K562 (cell line): ENCODE data around the gene PGBD1. TPM values are rescaled to one million over a fixed set of nuclear protein-coding genes. Genes with fewer than 3 reads are reported as not detected.

ENCODE experiments used
- ATF7 ChIP-seq: fragments of 450-650 bp; IDR thresholded peaks from 2 replicates; pipeline ENCODE4 v1.7.1; 2014; ENCODE audit warnings: mild to moderate bottlenecking, moderate library complexity
- CBX5 ChIP-seq: IDR thresholded peaks from 2 replicates; pipeline ENCODE4 v1.6.1; 2014; ENCODE audit warnings: low read depth, borderline replicate concordance
- DIDO1 ChIP-seq: fragments of 450-650 bp; IDR thresholded peaks from 2 replicates; pipeline ENCODE4 v1.6.1; 2016; ENCODE audit warnings: low read depth, missing biosample characterization, missing genetic modification characterization
- DNMT1 ChIP-seq: fragments of 450-650 bp; IDR thresholded peaks from 2 replicates; pipeline ENCODE4 v1.6.1; 2016; ENCODE audit warnings: antibody characterized with exemption, mild to moderate bottlenecking
- ELF4 ChIP-seq: fragments of 450-650 bp; formaldehyde crosslinking; IDR thresholded peaks from 2 replicates; pipeline ENCODE4 v1.4.0; 2022; ENCODE audit warnings: missing genetic modification characterization
- GATAD2B ChIP-seq: fragments of 450-650 bp; IDR thresholded peaks from 2 replicates; pipeline ENCODE4 v1.6.1; 2017; ENCODE audit warnings: mild to moderate bottlenecking, borderline replicate concordance
- GTF2A2 ChIP-seq: IDR thresholded peaks from 2 replicates; pipeline ENCODE4 v1.6.1; 2016; ENCODE audit warnings: mild to moderate bottlenecking, missing genetic modification characterization, missing compliant biosample characterization
- HDAC3 ChIP-seq: fragments of 450-650 bp; IDR thresholded peaks from 2 replicates; pipeline ENCODE4 v1.6.1; 2018; ENCODE audit warnings: borderline replicate concordance, mild to moderate bottlenecking, moderate library complexity; ENCODE audit not compliant: partially characterized antibody
- HDAC8 ChIP-seq: fragments of 450-650 bp; IDR thresholded peaks from 2 replicates; pipeline ENCODE4 v1.6.1; 2016; ENCODE audit warnings: mild to moderate bottlenecking, missing genetic modification characterization, moderate library complexity, missing compliant biosample characterization
- MCM7 ChIP-seq, 2 experiments: fragments of 450-650 bp; IDR thresholded peaks; 2 replicates each; pipeline ENCODE4 v1.6.1; 2016 to 2018
- MEF2D ChIP-seq: conservative IDR thresholded peaks from 2 replicates; pipeline ENCODE4 v1.6.1; 2016; ENCODE audit warnings: low read depth, missing genetic modification characterization, missing compliant biosample characterization
- NFIC ChIP-seq: fragments of 450-650 bp; IDR thresholded peaks from 2 replicates; pipeline ENCODE4 v1.6.1; 2017; ENCODE audit warnings: mild to moderate bottlenecking, inconsistent platforms
- NR2F6 ChIP-seq: fragments of 450-650 bp; formaldehyde crosslinking; IDR thresholded peaks from 2 replicates; pipeline ENCODE4 v1.4.0; 2020; ENCODE audit warnings: mild to moderate bottlenecking
- RBBP5 ChIP-seq: fragments of 200-600 bp; sonication (generic); IDR thresholded peaks from 2 replicates; pipeline ENCODE4 v1.6.1; 2012; ENCODE audit warnings: borderline replicate concordance, mild to moderate bottlenecking, low read length, control low read depth, inconsistent platforms; ENCODE audit not compliant: insufficient read depth, poor library complexity, severe bottlenecking
- RBM22 ChIP-seq: fragments of 200-400 bp; formaldehyde crosslinking; IDR thresholded peaks from 2 replicates; pipeline ENCODE4 v1.6.1; 2018; ENCODE audit warnings: low read length, low read depth; ENCODE audit not compliant: poor library complexity, severe bottlenecking
- RFX1 ChIP-seq: fragments of 450-650 bp; IDR thresholded peaks from 2 replicates; pipeline ENCODE4 v1.6.1; 2016; ENCODE audit warnings: mild to moderate bottlenecking, moderate library complexity
- RUNX1 ChIP-seq: sonication (generic); IDR thresholded peaks from 2 replicates; pipeline ENCODE4 v1.6.1; 2016; ENCODE audit warnings: antibody characterized with exemption, low read depth
- SIX5 ChIP-seq, 2 experiments: IDR thresholded peaks; 2 replicates each; pipeline ENCODE4 v1.6.1; 2011; ENCODE audit warnings: low read length in 2 of 2, borderline replicate concordance in 1 of 2, low read depth in 1 of 2, mild to moderate bottlenecking in 1 of 2, moderate library complexity in 1 of 2; ENCODE audit not compliant: insufficient read depth in 1 of 2
- TSC22D4 ChIP-seq: fragments of 450-650 bp; IDR thresholded peaks from 2 replicates; pipeline ENCODE4 v1.6.1; 2016; ENCODE audit warnings: missing genetic modification characterization, missing biosample characterization, control low read depth
- XRCC4 ChIP-seq: IDR thresholded peaks from one replicate; pipeline ENCODE4 v1.6.1; 2011; ENCODE audit not compliant: insufficient read depth, insufficient read length; ENCODE audit errors: extremely low read depth
- ZNF197 ChIP-seq: fragments of 200-800 bp; sonication (Bioruptor generic); IDR thresholded peaks from 2 replicates; pipeline ENCODE4 v1.6.1; 2016; ENCODE audit warnings: low read depth, missing genetic modification characterization, missing compliant biosample characterization
- ZNF584 ChIP-seq: fragments of 200-800 bp; sonication (Bioruptor generic); IDR thresholded peaks from 2 replicates; pipeline ENCODE4 v1.6.1; 2016; ENCODE audit warnings: low read depth, mild to moderate bottlenecking, missing genetic modification characterization, missing compliant biosample characterization
- polyA plus RNA-seq, 8 experiments: library from polyadenylated mRNA; depleted of rRNA in 4 of 8; stranded (reverse) in 5 of 8; unstranded in 3 of 8; fragments of >200 nt; fragmentation: Nextera tagmentation in 2 of 8; fragmentation: Illumina TruSeq in 1 of 8; extraction: Ambion mirVana in 2 of 8; extraction: Trizol in 1 of 8; gene quantifications; 2 replicates each; pipeline versions ENCODE4 v1.2.1 to v1.2.3, GENCODE V29; 2011 to 2014; ENCODE audit warnings: inconsistent platforms in 1 of 8, missing spikeins in 1 of 8
- total RNA-seq, 7 experiments: library from RNA; depleted of rRNA in 6 of 7; stranded (reverse); fragments of >200 nt in 6 of 7; fragmentation: Illumina TruSeq in 2 of 7; extraction: Trizol in 2 of 7; gene quantifications; 2 replicates each; pipeline versions ENCODE4 v1.2.1 to v1.2.3, GENCODE V29; 2011 to 2021; ENCODE audit warnings: low replicate concordance in 1 of 7
- TF ChIP-seq, protein P1 (sequence below), 2 experiments: fragments of 450-650 bp; conservative IDR thresholded peaks; 2 replicates each; pipeline ENCODE4 v1.6.1; 2017; ENCODE audit warnings: mild to moderate bottlenecking in 2 of 2, moderate library complexity in 2 of 2
- TF ChIP-seq, protein P2 (sequence below): sonication (generic); formaldehyde crosslinking; IDR thresholded peaks from 2 replicates; pipeline ENCODE4 v1.8.1; 2022; ENCODE audit warnings: missing genetic modification reagents
- TF ChIP-seq, protein P3 (sequence below): fragments of 250-450 bp; sonication (Bioruptor Pico); IDR thresholded peaks from 2 replicates; pipeline ENCODE4 v1.4.0; 2020; ENCODE audit warnings: borderline replicate concordance

The PGBD1 gene
- total and polyA plus RNA-seq, 9 of the 15 experiments (the other 6 are each of a cell fraction or from before 2014, with no cell fraction given): 3.3 to 9.0 (median 7.3) TPM

DNA sequence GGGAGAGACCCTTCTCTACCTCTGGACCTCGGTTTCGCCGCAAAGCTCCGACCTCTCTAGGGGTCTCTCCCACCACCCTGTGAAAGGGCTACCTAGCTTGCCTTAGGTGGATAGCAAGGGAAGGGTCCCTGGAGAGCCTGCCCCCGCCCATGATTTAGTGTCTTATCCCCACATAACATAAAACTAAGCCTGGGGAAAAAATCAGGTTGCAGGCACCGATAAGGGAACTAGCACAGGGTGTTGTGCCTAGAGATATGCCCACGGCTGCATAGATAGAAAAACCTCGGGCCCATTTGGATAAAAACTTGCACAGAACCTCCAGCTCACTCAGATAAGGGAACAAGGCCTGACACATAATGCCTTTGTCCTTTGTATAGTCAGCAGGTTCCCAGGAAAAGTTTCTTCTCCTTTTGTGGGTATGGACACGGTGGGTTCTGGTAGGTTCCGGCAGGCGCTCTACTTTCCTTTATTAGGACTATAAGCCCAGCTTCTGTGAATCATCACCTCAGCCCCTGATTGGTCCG lies 53.7 kb downstream of the PGBD1 start (continued):
- TF ChIP-seq GATAD2B (peak; percentile 97), ZNF197 (CRISPR knock-in tag) (peak; percentile 89), DIDO1 (tag) (peak; percentile 51; the same call in 1 of the 2 replicates), NR2F6 (CRISPR knock-in tag) (no peak), RBM22 (no peak), MEF2D (peak; percentile 78), ATF7 (no peak), RFX1 (no peak), RUNX1 (peak; percentile 91; the same call in 1 of the 2 replicates), HDAC3 (peak; percentile 94), MCM7 (IDR thresholded peaks at IDR 0.05) (no peak), DNMT1 (no peak), HDAC8 (tag) (peak; percentile 48; the same call in 1 of the 2 replicates), XRCC4 (no peak), RBBP5 (peak; percentile 64), TSC22D4 (tag) (no peak), GTF2A2 (tag) (no peak), CBX5 (no peak), ELF4 (CRISPR knock-in tag) (peak; percentile 92), SIX5 (IDR thresholded peaks at IDR 0.05; ENCODE audit: borderline replicate concordance in 1 of 2, insufficient read depth in 1 of 2, low read depth in 1 of 2, low read length in 2 of 2) (no peak), ZNF584 (CRISPR knock-in tag) (0 out of 2 replicates have a peak, but pooled peaks have one; percentile 30), NFIC (peak; percentile 96)
- TF ChIP-seq, protein P1, sequence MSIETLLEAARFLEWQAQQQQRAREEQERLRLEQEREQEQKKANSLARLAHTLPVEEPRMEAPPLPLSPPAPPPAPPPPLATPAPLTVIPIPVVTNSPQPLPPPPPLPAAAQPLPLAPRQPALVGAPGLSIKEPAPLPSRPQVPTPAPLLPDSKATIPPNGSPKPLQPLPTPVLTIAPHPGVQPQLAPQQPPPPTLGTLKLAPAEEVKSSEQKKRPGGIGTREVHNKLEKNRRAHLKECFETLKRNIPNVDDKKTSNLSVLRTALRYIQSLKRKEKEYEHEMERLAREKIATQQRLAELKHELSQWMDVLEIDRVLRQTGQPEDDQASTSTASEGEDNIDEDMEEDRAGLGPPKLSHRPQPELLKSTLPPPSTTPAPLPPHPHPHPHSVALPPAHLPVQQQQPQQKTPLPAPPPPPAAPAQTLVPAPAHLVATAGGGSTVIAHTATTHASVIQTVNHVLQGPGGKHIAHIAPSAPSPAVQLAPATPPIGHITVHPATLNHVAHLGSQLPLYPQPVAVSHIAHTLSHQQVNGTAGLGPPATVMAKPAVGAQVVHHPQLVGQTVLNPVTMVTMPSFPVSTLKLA (conservative IDR thresholded peaks at IDR 0.05): peak; percentile 28 to 54; a peak in 2 of 4 replicates
- TF ChIP-seq, protein P2, sequence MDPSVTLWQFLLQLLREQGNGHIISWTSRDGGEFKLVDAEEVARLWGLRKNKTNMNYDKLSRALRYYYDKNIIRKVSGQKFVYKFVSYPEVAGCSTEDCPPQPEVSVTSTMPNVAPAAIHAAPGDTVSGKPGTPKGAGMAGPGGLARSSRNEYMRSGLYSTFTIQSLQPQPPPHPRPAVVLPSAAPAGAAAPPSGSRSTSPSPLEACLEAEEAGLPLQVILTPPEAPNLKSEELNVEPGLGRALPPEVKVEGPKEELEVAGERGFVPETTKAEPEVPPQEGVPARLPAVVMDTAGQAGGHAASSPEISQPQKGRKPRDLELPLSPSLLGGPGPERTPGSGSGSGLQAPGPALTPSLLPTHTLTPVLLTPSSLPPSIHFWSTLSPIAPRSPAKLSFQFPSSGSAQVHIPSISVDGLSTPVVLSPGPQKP: no peak
- TF ChIP-seq, protein P3, sequence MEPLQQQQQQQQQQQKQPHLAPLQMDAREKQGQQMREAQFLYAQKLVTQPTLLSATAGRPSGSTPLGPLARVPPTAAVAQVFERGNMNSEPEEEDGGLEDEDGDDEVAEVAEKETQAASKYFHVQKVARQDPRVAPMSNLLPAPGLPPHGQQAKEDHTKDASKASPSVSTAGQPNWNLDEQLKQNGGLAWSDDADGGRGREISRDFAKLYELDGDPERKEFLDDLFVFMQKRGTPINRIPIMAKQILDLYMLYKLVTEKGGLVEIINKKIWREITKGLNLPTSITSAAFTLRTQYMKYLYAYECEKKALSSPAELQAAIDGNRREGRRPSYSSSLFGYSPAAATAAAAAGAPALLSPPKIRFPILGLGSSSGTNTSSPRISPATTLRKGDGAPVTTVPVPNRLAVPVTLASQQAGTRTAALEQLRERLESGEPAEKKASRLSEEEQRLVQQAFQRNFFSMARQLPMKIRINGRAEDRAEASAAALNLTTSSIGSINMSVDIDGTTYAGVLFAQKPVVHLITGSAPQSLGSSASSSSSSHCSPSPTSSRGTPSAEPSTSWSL: no peak
